ENCODE measurements around the gene SLC25A38.

DNA sequence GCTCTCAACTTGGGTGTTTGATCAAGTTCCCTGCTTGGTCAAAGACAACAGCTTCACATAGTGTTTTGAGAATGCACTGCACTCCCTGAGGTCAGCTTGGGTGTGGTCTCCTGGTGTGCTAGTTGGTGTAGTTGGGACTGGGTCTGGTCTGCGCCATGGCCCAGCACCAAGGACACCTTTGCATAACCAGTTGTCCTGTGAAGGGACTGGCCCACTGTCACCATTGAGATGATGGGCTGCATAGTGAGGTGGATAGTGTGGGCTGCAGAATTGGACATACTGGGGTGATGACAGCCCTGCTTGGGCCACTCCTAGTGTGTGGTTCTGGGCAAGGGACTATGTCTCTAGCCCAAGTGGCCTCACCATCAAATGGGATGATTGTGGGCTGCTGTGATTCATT lies 32.8 kb downstream of the SLC25A38 start:
- TF ChIP-seq, protein P1, sequence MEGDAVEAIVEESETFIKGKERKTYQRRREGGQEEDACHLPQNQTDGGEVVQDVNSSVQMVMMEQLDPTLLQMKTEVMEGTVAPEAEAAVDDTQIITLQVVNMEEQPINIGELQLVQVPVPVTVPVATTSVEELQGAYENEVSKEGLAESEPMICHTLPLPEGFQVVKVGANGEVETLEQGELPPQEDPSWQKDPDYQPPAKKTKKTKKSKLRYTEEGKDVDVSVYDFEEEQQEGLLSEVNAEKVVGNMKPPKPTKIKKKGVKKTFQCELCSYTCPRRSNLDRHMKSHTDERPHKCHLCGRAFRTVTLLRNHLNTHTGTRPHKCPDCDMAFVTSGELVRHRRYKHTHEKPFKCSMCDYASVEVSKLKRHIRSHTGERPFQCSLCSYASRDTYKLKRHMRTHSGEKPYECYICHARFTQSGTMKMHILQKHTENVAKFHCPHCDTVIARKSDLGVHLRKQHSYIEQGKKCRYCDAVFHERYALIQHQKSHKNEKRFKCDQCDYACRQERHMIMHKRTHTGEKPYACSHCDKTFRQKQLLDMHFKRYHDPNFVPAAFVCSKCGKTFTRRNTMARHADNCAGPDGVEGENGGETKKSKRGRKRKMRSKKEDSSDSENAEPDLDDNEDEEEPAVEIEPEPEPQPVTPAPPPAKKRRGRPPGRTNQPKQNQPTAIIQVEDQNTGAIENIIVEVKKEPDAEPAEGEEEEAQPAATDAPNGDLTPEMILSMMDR (IDR thresholded peaks at IDR 0.05; ENCODE audit: low read length): no peak
- TF ChIP-seq EZH2 (optimal IDR thresholded peaks at IDR 0.05; ENCODE audit: low read depth, low read length) (no peak), EZH2phosphoT487 (IDR thresholded peaks at IDR 0.05; ENCODE audit: low read length) (no peak)

All from MM.1S (cell line).